ENCODE measurements around the gene SLC25A47. TPM values are rescaled to one million over a fixed set of nuclear protein-coding genes. Genes with fewer than 3 reads are reported as not detected.

Gene SLC25A47, protein sequence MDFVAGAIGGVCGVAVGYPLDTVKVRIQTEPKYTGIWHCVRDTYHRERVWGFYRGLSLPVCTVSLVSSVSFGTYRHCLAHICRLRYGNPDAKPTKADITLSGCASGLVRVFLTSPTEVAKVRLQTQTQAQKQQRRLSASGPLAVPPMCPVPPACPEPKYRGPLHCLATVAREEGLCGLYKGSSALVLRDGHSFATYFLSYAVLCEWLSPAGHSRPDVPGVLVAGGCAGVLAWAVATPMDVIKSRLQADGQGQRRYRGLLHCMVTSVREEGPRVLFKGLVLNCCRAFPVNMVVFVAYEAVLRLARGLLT
- not detected in 2 replicates for total RNA-seq
- total RNA-seq (2013), result not detected
- polyA plus RNA-seq, result not detected in 2 replicates
- polyA minus RNA-seq, result not detected in 2 replicates

DNA sequence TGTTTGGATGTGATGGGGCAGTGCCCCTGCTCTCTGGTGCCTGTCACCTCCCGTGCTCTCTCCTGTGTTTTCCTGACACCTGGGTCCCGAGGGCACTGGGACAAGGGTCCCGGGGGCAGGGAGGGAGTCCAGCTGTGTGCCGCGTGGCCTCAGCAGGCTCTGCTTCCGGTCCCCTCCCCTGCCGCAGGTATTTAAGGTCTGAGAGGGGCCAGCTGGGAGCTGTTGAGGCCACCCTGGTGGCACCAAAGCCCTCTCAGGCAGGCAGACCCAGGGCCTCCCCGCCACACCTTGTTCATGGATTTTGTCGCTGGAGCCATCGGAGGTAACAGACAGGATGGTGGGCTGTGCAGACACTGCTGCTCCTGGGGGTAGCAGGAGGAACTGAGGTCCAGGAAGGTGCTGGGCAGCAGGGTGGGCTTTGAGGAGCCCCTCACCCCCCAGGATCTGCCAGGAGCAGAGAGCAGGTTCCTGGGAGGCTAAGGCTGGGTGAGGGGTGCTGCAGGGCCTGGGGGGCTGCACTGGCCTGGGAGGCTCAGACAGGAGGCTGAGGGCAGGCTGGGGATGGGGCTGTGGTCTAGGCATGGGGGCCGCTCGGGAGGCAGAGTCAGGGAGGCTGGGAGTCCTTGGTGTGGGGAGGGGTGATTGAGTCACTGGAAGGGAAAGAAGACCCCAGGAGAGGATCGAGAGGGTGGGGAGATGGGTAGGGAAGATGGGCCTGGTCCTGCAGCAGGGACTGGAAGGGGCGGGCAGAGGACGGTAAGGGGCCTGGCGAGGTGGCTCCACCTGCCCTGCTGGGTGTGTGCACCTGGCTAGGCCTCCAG is at the start of gene SLC25A47:
TSS of gene SLC25A47 (plus strand) at position 219 of the 821 bp plus-strand sequence. CDS start at position 295, 76 bp downstream.
- ATAC-seq (ENCODE audit: low read depth), result no peak
- Histone ChIP-seq H3K36me3 (replicated peaks in 1 of 2; ENCODE audit: control extremely low read depth in 1 of 2, control insufficient read depth in 1 of 2, extremely low read depth in 1 of 2, insufficient read depth in 2 of 2, low read length in 1 of 2) (no peaks in the 10 kb centered on the region), H3K9ac (ENCODE audit: low read length) (no peak within 1 kb of the TSS), H2AFZ (ENCODE audit: insufficient read depth, low read depth, low read length, poor library complexity, severe bottlenecking) (no peak within 1 kb of the TSS), H3K4me3 (ENCODE audit: control extremely low read depth in 1 of 5, extremely low read depth in 1 of 5, insufficient read depth in 1 of 5, low read depth in 2 of 5, low read length in 4 of 5) (no peak within 1 kb of the TSS), H4K20me1 (ENCODE audit: control insufficient read depth, insufficient read depth, low read length, poor library complexity, severe bottlenecking) (no peaks in the 10 kb centered on the region), H3K4me1 (ENCODE audit: control insufficient read depth in 2 of 2, insufficient read depth in 2 of 2, low read length in 2 of 2) (peaks cover 0 to 3% of the 10 kb centered on the region in 2 donors), H3K27ac (ENCODE audit: low read length in 2 of 2) (no peak within 1 kb of the TSS), H3K79me2 (ENCODE audit: control insufficient read depth, insufficient read depth, low read length) (no peaks in the 10 kb centered on the region), H3K4me2 (replicated peaks; ENCODE audit: low read depth, low read length, poor library complexity, severe bottlenecking) (no peak within 1 kb of the TSS), H3K27me3 (replicated peaks in 1 of 4; ENCODE audit: control extremely low read depth in 1 of 4, control insufficient read depth in 3 of 4, insufficient read depth in 4 of 4, low read length in 3 of 4) (no peaks in the 10 kb centered on the region), H3K9me3 (ENCODE audit: control extremely low read depth in 1 of 3, control insufficient read depth in 2 of 3, insufficient read depth in 1 of 3, low read length in 2 of 3) (no peaks in the 10 kb centered on the region)
- Mint-ChIP-seq H3K27ac (peak within 1 kb of the TSS; percentile 53), H3K4me1 (peaks cover 1% of the 10 kb centered on the region), H3K9me3 (ENCODE audit: insufficient read depth) (no peaks in the 10 kb centered on the region), H3K27me3 (no peaks in the 10 kb centered on the region), H3K4me3 (no peak within 1 kb of the TSS)
- TF ChIP-seq EZH2 (IDR thresholded peaks at IDR 0.05; ENCODE audit: borderline replicate concordance, insufficient read depth, low read depth, low read length, poor library complexity, severe bottlenecking), result no peak
- WGBS (ENCODE audit: insufficient coverage), result 93% methylated on average over 16 of the region's 16 CpGs
- ChIA-PET CTCF (no interaction called here), POLR2A (no interaction called here)
- intact Hi-C loops (cut with micrococcal nuclease), result no loop called here
- DNase-seq, result no peak

DNA sequence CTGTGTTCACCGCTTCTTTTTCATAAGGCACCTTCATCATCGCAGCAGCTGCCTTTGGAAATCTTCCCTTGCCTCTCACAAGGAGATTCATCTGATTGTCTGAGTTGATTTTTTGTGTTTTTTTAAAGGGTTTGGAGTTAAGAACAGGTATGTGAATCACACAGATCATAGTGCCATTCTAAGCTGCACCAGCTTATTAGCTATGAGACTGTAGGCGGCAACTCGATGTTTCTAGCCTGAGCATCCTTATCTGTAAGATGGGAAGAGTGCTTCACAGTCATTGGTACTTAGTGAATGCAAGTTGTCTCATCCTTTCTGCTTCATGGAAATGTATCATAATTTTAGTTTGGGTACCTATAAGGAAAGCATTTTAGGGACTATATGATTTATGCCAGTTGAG is 48.9 kb upstream of the SLC25A47 start:
- DNase-seq (no peak), ATAC-seq (ENCODE audit: low read depth) (no peak)
- Histone ChIP-seq H3K4me1 (ENCODE audit: control insufficient read depth in 2 of 2, insufficient read depth in 2 of 2, low read length in 2 of 2) (peaks cover 7 to 9% of the 10 kb centered on the region in 2 donors), H3K27ac (ENCODE audit: low read length in 2 of 2) (no peak overlapping the region), H3K4me3 (ENCODE audit: control extremely low read depth in 1 of 5, extremely low read depth in 1 of 5, insufficient read depth in 1 of 5, low read depth in 2 of 5, low read length in 4 of 5) (no peak overlapping the region), H3K27me3 (replicated peaks in 1 of 4; ENCODE audit: control extremely low read depth in 1 of 4, control insufficient read depth in 3 of 4, insufficient read depth in 4 of 4, low read length in 3 of 4) (no peaks in the 10 kb centered on the region), H3K9me3 (ENCODE audit: control extremely low read depth in 1 of 3, control insufficient read depth in 2 of 3, insufficient read depth in 1 of 3, low read length in 2 of 3) (no peaks in the 10 kb centered on the region), H3K9ac (ENCODE audit: low read length) (no peak overlapping the region), H3K36me3 (replicated peaks in 1 of 2; ENCODE audit: control extremely low read depth in 1 of 2, control insufficient read depth in 1 of 2, extremely low read depth in 1 of 2, insufficient read depth in 2 of 2, low read length in 1 of 2) (peaks cover 18 to 30% of the 10 kb centered on the region in 2 experiments), H3K79me2 (ENCODE audit: control insufficient read depth, insufficient read depth, low read length) (peaks cover 83% of the 10 kb centered on the region), H2AFZ (ENCODE audit: insufficient read depth, low read depth, low read length, poor library complexity, severe bottlenecking) (no peak overlapping the region), H3K4me2 (replicated peaks; ENCODE audit: low read depth, low read length, poor library complexity, severe bottlenecking) (no peak overlapping the region), H4K20me1 (ENCODE audit: control insufficient read depth, insufficient read depth, low read length, poor library complexity, severe bottlenecking) (peaks cover 60% of the 10 kb centered on the region)
- Mint-ChIP-seq H3K27ac (no peak overlapping the region), H3K27me3 (no peaks in the 10 kb centered on the region), H3K9me3 (ENCODE audit: insufficient read depth) (no peaks in the 10 kb centered on the region), H3K4me3 (no peak overlapping the region), H3K4me1 (peaks cover 27% of the 10 kb centered on the region)
- intact Hi-C loops (cut with micrococcal nuclease), result loop anchor here (5.0 kb wide), 1 partner anchor 43 kb away; no protein-coding TSS in a partner anchor
- ChIA-PET CTCF (interaction anchor here (0.6 to 1.6 kb wide), 3 partner anchors 9 to 487 kb away, joined by 3 read pairs; no protein-coding TSS in a partner anchor), POLR2A (no interaction called here)
- WGBS (ENCODE audit: insufficient coverage), result 100% methylated on average over 1 of the region's 4 CpGs
- TF ChIP-seq, protein P1, sequence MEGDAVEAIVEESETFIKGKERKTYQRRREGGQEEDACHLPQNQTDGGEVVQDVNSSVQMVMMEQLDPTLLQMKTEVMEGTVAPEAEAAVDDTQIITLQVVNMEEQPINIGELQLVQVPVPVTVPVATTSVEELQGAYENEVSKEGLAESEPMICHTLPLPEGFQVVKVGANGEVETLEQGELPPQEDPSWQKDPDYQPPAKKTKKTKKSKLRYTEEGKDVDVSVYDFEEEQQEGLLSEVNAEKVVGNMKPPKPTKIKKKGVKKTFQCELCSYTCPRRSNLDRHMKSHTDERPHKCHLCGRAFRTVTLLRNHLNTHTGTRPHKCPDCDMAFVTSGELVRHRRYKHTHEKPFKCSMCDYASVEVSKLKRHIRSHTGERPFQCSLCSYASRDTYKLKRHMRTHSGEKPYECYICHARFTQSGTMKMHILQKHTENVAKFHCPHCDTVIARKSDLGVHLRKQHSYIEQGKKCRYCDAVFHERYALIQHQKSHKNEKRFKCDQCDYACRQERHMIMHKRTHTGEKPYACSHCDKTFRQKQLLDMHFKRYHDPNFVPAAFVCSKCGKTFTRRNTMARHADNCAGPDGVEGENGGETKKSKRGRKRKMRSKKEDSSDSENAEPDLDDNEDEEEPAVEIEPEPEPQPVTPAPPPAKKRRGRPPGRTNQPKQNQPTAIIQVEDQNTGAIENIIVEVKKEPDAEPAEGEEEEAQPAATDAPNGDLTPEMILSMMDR (IDR thresholded peaks at IDR 0.05), result no peak
- no peak for TF ChIP-seq EZH2 (IDR thresholded peaks at IDR 0.05; ENCODE audit: borderline replicate concordance, insufficient read depth, low read depth, low read length, poor library complexity, severe bottlenecking)

Measured in B cell (primary cell).